Measurements from ENCODE around the gene TMEM164. TPM values are rescaled to one million over a fixed set of nuclear protein-coding genes. Genes with fewer than 3 reads are reported as not detected.

Gene TMEM164
- total and polyA plus RNA-seq, 2 of the 4 experiments (the other 2 are of a cell fraction): 6.3 to 7.1 TPM

DNA sequence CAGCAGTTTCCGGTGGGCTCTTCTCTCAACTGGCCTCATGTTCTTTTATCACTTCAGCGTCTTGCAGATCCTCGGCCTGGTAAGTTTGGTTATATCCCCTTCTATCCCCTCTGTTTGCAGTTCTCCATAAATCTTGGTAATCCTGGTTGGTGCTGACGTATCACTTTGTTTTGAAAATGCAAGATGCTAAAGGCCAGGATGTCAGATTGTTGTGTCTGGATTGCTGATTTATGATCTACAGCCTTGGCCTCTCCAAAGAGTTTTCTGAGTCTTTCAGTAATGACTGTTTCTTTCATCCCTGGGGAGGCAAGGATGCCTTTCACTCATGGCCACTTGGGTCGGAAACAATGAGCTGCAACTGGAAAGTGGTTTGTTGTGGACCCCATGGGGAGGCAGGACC, 168.5 kb downstream of the TMEM164 start:
- WGBS, 2 experiments (ENCODE audit: extremely low coverage in 2 of 2, insufficient read length in 1 of 2): no CpG with 5 or more reads among the region's 5 CpGs
- no peak for ATAC-seq (ENCODE audit: low read depth)
- Histone ChIP-seq H3K27me3 (ENCODE audit: control insufficient read depth, insufficient read depth, low read length) (no peaks in the 10 kb centered on the region; the same call in 1 of the 2 replicates), H3K18ac (ENCODE audit: low read depth, low read length) (no peak overlapping the region), H3K9me1 (ENCODE audit: insufficient read depth, low read length) (peaks cover 11% of the 10 kb centered on the region; the same call in 1 of the 2 replicates), H4K20me1 (ENCODE audit: insufficient read depth, low read length) (0 out of 2 replicates have a peak, but pooled peaks cover 7% of the 10 kb centered on the region), H3K4me1 (ENCODE audit: control insufficient read depth, insufficient read depth, low read length) (peaks cover 4% of the 10 kb centered on the region; the same call in 1 of the 2 replicates), H3K9me3 (ENCODE audit: control insufficient read depth, insufficient read depth, low read length) (no peaks in the 10 kb centered on the region; the same call in 1 of the 2 replicates), H2BK5ac (ENCODE audit: low read depth, low read length, poor library complexity, severe bottlenecking) (no peak overlapping the region), H3K36me3 (ENCODE audit: control insufficient read depth, insufficient read depth, low read length) (0 out of 2 replicates have a peak, but pooled peaks cover 4% of the 10 kb centered on the region), H2BK20ac (ENCODE audit: low read depth, low read length) (no peak overlapping the region), H3K79me1 (ENCODE audit: low read depth in 1 of 2, low read length in 2 of 2) (no peaks in the 10 kb centered on the region), H4K5ac (ENCODE audit: low read depth, low read length) (no peak overlapping the region), H3K14ac (replicated peaks; ENCODE audit: low read depth, low read length) (no peak overlapping the region), H2AK9ac (replicated peaks; ENCODE audit: low read depth, low read length, poor library complexity) (no peak overlapping the region), H3K9ac (ENCODE audit: low read depth, low read length) (no peak overlapping the region), H4K91ac (ENCODE audit: insufficient read depth, low read depth, low read length) (no peak overlapping the region), H2AK5ac (ENCODE audit: low read depth, low read length) (no peak overlapping the region), H2BK120ac (ENCODE audit: low read depth, low read length) (no peak overlapping the region), H2BK15ac (ENCODE audit: low read depth, low read length) (no peak overlapping the region), H2AFZ (replicated peaks; ENCODE audit: low read length, poor library complexity) (no peak overlapping the region), H4K8ac (ENCODE audit: low read depth in 2 of 2, low read length in 2 of 2) (no peak overlapping the region), H3K4me2 (ENCODE audit: low read depth, low read length) (no peak overlapping the region), H3K27ac (ENCODE audit: insufficient read depth, low read length) (no peak overlapping the region), H3K4ac (ENCODE audit: low read depth, low read length) (no peak overlapping the region), H3K23ac (ENCODE audit: low read depth, low read length) (no peak overlapping the region), H3K56ac (ENCODE audit: extremely low read depth, insufficient read depth, low read length) (no peak overlapping the region), H3K4me3 (ENCODE audit: insufficient read depth, low read depth, low read length) (no peak overlapping the region)
- TF ChIP-seq RAD21 (IDR thresholded peaks at IDR 0.05; ENCODE audit: low read length) (no peak), FOS (IDR thresholded peaks at IDR 0.05; ENCODE audit: low read depth, low read length) (no peak), CEBPB (IDR thresholded peaks at IDR 0.05; ENCODE audit: low read depth, low read length) (no peak), BHLHE40 (IDR thresholded peaks at IDR 0.05; ENCODE audit: low read depth, low read length) (no peak), RFX5 (IDR thresholded peaks at IDR 0.05; ENCODE audit: low read depth, low read length) (no peak), NFE2L2 (IDR thresholded peaks at IDR 0.05; ENCODE audit: low read depth, low read length) (no peak), CHD1 (IDR thresholded peaks at IDR 0.05; ENCODE audit: low read depth, low read length) (no peak), RCOR1 (IDR thresholded peaks at IDR 0.05; ENCODE audit: insufficient replicate concordance, low read length) (no peak), MAFK (IDR thresholded peaks at IDR 0.05; ENCODE audit: low read depth, low read length) (no peak), MXI1 (IDR thresholded peaks at IDR 0.05; ENCODE audit: borderline replicate concordance, low read depth, low read length) (no peak), MAZ (IDR thresholded peaks at IDR 0.05; ENCODE audit: borderline replicate concordance, low read depth, low read length) (no peak), POLR2A (IDR thresholded peaks at IDR 0.05; ENCODE audit: low read depth, low read length) (no peak), SMC3 (IDR thresholded peaks at IDR 0.05; ENCODE audit: low read depth, low read length) (no peak)
- TF ChIP-seq, protein P1, sequence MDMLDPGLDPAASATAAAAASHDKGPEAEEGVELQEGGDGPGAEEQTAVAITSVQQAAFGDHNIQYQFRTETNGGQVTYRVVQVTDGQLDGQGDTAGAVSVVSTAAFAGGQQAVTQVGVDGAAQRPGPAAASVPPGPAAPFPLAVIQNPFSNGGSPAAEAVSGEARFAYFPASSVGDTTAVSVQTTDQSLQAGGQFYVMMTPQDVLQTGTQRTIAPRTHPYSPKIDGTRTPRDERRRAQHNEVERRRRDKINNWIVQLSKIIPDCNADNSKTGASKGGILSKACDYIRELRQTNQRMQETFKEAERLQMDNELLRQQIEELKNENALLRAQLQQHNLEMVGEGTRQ (IDR thresholded peaks at IDR 0.05; ENCODE audit: low read depth, low read length): no peak
- TF ChIP-seq, protein P2, sequence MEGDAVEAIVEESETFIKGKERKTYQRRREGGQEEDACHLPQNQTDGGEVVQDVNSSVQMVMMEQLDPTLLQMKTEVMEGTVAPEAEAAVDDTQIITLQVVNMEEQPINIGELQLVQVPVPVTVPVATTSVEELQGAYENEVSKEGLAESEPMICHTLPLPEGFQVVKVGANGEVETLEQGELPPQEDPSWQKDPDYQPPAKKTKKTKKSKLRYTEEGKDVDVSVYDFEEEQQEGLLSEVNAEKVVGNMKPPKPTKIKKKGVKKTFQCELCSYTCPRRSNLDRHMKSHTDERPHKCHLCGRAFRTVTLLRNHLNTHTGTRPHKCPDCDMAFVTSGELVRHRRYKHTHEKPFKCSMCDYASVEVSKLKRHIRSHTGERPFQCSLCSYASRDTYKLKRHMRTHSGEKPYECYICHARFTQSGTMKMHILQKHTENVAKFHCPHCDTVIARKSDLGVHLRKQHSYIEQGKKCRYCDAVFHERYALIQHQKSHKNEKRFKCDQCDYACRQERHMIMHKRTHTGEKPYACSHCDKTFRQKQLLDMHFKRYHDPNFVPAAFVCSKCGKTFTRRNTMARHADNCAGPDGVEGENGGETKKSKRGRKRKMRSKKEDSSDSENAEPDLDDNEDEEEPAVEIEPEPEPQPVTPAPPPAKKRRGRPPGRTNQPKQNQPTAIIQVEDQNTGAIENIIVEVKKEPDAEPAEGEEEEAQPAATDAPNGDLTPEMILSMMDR (conservative IDR thresholded peaks at IDR 0.05; ENCODE audit: low read depth, low read length): no peak
- TF ChIP-seq, protein P3, sequence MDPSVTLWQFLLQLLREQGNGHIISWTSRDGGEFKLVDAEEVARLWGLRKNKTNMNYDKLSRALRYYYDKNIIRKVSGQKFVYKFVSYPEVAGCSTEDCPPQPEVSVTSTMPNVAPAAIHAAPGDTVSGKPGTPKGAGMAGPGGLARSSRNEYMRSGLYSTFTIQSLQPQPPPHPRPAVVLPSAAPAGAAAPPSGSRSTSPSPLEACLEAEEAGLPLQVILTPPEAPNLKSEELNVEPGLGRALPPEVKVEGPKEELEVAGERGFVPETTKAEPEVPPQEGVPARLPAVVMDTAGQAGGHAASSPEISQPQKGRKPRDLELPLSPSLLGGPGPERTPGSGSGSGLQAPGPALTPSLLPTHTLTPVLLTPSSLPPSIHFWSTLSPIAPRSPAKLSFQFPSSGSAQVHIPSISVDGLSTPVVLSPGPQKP (IDR thresholded peaks at IDR 0.05; ENCODE audit: borderline replicate concordance, low read depth, low read length): no peak
- CTCF ChIA-PET: no interaction called here
- dilution Hi-C loops (cut with HindIII; ENCODE audit: low sequenced_read_pairs, unreplicated experiment) (no loop called here), in situ Hi-C loops (cut with MboI; ENCODE audit: low sequenced_read_pairs) (no loop called here), intact Hi-C loops (cut with micrococcal nuclease) (no loop called here)
- peak; percentile 19 for DNase-seq
- BruUV-seq (replicated peaks): no TSS peak
- POLR2A ChIA-PET (ENCODE audit: unreplicated experiment): no interaction called here

Data from IMR-90 (cell line).